Testis (tissue), 2 donors: ENCODE measurements around the gene HRC.

ENCODE experiments used
- CTCF ChIP-seq, 3 experiments: fragments of 450-650 bp in 2 of 3; fragments of 200-600 bp in 1 of 3; sonication (generic) in 1 of 3; IDR thresholded peaks; one replicate each; pipeline ENCODE4 v1.5.1; 2016 to 2019; ENCODE audit warnings: antibody characterized with exemption in 3 of 3, mild to moderate bottlenecking in 2 of 3, moderate library complexity in 1 of 3
- POLR2A ChIP-seq: fragments of 450-650 bp; IDR thresholded peaks from one replicate; pipeline ENCODE4 v1.6.1; 2017; ENCODE audit warnings: antibody characterized with exemption, mild to moderate bottlenecking, moderate library complexity

DNA sequence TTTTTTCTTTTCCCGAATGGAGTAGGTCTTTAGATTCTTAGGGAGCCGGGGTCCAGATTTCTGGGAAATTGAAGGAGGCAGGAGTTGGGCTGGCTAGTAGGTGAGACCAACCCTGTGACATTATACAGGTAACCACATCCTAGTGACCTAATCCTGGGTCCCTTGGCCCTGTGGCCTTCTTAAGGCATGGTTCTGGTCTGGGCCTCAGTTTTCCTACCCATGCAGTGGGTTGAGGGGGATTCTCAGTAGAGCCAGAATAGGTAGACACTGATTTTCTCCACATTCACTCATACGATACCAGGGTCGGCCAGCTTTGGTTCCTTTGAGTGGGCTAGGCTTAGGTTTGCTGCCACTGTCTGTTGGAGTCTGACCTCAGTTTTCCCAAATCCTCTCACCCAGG is 28.6 kb downstream of the HRC start:
- TF ChIP-seq CTCF (IDR thresholded peaks at IDR 0.05) (no peak), POLR2A (no peak)
